ENCODE data around the gene GPNMB. TPM values are rescaled to one million over a fixed set of nuclear protein-coding genes. Genes with fewer than 3 reads are reported as not detected.
"Not testable (repeated sequence)": the region's sequence is repeated elsewhere in the genome, so short reads cannot be mapped to it uniquely, and the experiment has no call there.

The GPNMB gene
- total RNA-seq, 2 donors from 2014 or later = not detected

DNA sequence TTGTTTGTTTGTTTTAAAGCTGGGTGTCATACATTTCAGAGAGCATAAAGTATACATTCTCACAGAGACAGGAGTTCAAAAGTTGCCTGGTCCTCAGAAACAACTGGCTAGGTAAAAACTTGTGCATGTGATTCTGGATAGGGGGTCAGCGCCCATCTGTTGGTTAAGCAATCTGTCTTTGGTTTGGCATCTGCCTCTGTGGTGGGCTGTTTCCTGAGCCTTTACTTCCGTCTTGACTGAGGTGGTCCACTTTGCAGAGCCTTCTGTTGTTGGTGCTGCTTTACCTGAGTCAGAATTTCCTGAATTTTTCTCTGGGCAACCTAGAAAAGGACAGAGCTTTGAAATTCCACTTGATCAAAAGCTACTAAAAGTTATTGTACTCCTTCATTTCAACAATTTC lies 65.6 kb downstream of the GPNMB start:
- peaks cover 7 to 10% of the 10 kb centered on the region in 2 donors for H3K4me1 Mint-ChIP-seq (ENCODE audit: low read depth in 2 of 2)
- not testable (repeated sequence) for H3K27me3 Mint-ChIP-seq; H3K4me3 Mint-ChIP-seq; H3K9me3 Mint-ChIP-seq; ATAC-seq; H3K27ac Mint-ChIP-seq; DNase-seq (ENCODE audit: low spot score)
- peaks cover 12% of the 10 kb centered on the region for H3K36me3 Mint-ChIP-seq

DNA sequence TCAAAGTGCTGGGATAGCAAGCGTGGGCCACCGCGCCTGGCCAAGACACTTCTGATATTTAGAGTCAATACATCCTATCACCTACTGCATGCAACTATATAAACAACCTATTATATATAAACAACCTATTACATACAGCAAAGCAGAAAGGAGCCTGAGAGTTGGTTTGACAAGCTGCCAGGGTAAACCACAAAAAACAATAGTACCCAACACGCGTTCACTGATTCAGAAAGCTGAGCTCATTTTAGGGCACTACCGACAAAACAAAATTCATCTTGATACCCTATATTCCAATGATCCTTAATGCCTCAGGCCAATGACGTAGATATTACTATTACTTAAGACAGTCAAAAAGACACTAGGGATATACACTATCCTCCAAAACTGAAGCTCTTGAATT lies 68.8 kb downstream of the GPNMB start:
- Mint-ChIP-seq H3K27me3 (no peaks in the 10 kb centered on the region), H3K27ac (no peak overlapping the region), H3K9me3 (no peaks in the 10 kb centered on the region), H3K36me3 (no peaks in the 10 kb centered on the region), H3K4me3 (no peak overlapping the region), H3K4me1 (ENCODE audit: low read depth in 2 of 2) (no peaks in the 10 kb centered on the region)
- ATAC-seq (no peak), DNase-seq (ENCODE audit: low spot score) (no peak)

Other genes starting within 250 kb of the GPNMB start
- gene HYCC1, start 232.6 kb upstream of the GPNMB start, total RNA-seq = 10 to 100 TPM; 47.1 to 67.4 TPM
- gene KLHL7, start 141.0 kb upstream of the GPNMB start, total RNA-seq = 10 to 100 TPM; 19.5 to 20.1 TPM
- gene NUP42, start 64.7 kb upstream of the GPNMB start, total RNA-seq = 10 to 100 TPM; 41.2 to 86.2 TPM
- gene MALSU1, start 52.6 kb downstream of the GPNMB start, total RNA-seq = 10 to 100 TPM; 43.0 to 60.4 TPM
- gene IGF2BP3, start 223.7 kb downstream of the GPNMB start, total RNA-seq = under 1 TPM; 0.31 to 0.95 TPM

Measured in natural killer cell treated with Interleukin-12 subunit alpha and Interleukin-12 subunit beta and Interleukin-15 and Interleukin-18, amount 100 ng/mL, for 72 hours (primary cell).